K562 (cell line): ENCODE measurements around the gene CEBPB. TPM values are rescaled to one million over a fixed set of nuclear protein-coding genes. Genes with fewer than 3 reads are reported as not detected.

Experiments
- ATAC-seq: fragments of 200-7000 bp; cut with Tn5 transposase; 3 replicates; pipeline ENCODE4 v1.9.1; 2020; ENCODE audit warnings: moderate library complexity
- BruUV-seq: library from RNA; stranded (reverse); fragments of 400-500 nt; replicated peaks from 2 replicates; lab custom pipeline; 2021; lab: Mats Ljungman, UMichigan
- CTCF ChIA-PET: fragments of 300-600 bp; formaldehyde crosslinking; extraction: SDS; loops from one replicate; lab custom pipeline; 2021; ENCODE audit warnings: low intra/inter-chr PET ratio; lab: Yijun Ruan, JAX
- POLR2A ChIA-PET: fragments of 300-600, 350-650 bp; sonication (Branson Sonifier 250); formaldehyde crosslinking; extraction: SDS; loops from one replicate; lab custom pipeline; 2021; ENCODE audit warnings: antibody characterized with exemption, inconsistent platforms; lab: Yijun Ruan, JAX
- DNase-seq, 4 experiments: peaks; one replicate each; pipeline versions ENCODE4 v3.0.0 to v3.0.0-alpha.2; 2011 to 2018; ENCODE audit warnings: low spot score in 3 of 4, mixed read lengths in 3 of 4; ENCODE audit errors: extremely low read depth in 1 of 4
- FAIRE-seq: peaks from 2 replicates; lab custom pipeline; 2011; peaks lifted over from hg19 to GRCh38; lab: Jason Lieb, UNC
- H2AFZ ChIP-seq: 2 replicates; pipeline ENCODE4 v1.6.0; 2011; ENCODE audit warnings: low read depth, low read length, control low read depth, inconsistent platforms
- H3K27ac ChIP-seq: fragments of 200-600 bp; 3 replicates; pipeline ENCODE4 v1.8.0; 2011; ENCODE audit warnings: low read depth, mild to moderate bottlenecking, control low read depth, inconsistent platforms, low read length, moderate library complexity, mixed read lengths; ENCODE audit errors: extremely low read depth
- H3K27me3 ChIP-seq, 2 experiments: fragments of 300-600 bp in 1 of 2; 2 replicates in 1 of 2; 3 replicates in 1 of 2; pipeline versions ENCODE4 v1.6.0 to v1.8.0; 2011; ENCODE audit warnings: inconsistent platforms in 2 of 2, low read length in 2 of 2, mild to moderate bottlenecking in 1 of 2, mixed read lengths in 1 of 2, moderate library complexity in 1 of 2; ENCODE audit not compliant: control insufficient read depth in 2 of 2, insufficient read depth in 2 of 2
- H3K36me3 ChIP-seq: fragments of 300-600 bp; 3 replicates; pipeline ENCODE4 v1.8.0; 2011; ENCODE audit warnings: mild to moderate bottlenecking, low read length, inconsistent platforms; ENCODE audit not compliant: control insufficient read depth, insufficient read depth
- H3K4me1 ChIP-seq, 2 experiments: fragments of 200-600 bp in 1 of 2; replicated peaks in 1 of 2; 2 replicates in 1 of 2; 3 replicates in 1 of 2; pipeline versions ENCODE4 v1.5.1 to v1.8.0; 2011; ENCODE audit warnings: inconsistent platforms in 2 of 2, low read length in 2 of 2, mild to moderate bottlenecking in 1 of 2, mixed read lengths in 1 of 2, moderate library complexity in 1 of 2; ENCODE audit not compliant: control insufficient read depth in 2 of 2, insufficient read depth in 2 of 2
- H3K4me2 ChIP-seq: 2 replicates; pipeline ENCODE4 v1.6.1; 2011; ENCODE audit warnings: low read length, control low read depth, inconsistent platforms, mixed read lengths; ENCODE audit not compliant: insufficient read depth
- H3K4me3 ChIP-seq: fragments of 200-600 bp; sonication (generic), shearing (Covaris generic); 2 replicates; pipeline ENCODE4 v1.5.1; 2016; ENCODE audit warnings: control low read depth, inconsistent platforms
- H3K79me2 ChIP-seq: fragments of 200-600 bp; 3 replicates; pipeline ENCODE4 v1.8.0; 2011; ENCODE audit warnings: low read length, inconsistent platforms; ENCODE audit not compliant: control insufficient read depth, insufficient read depth
- H3K9ac ChIP-seq, 2 experiments: 2 replicates each; pipeline versions ENCODE4 v1.6.0 to v1.6.1; 2011; ENCODE audit warnings: low read depth in 2 of 2, low read length in 2 of 2, control low read depth in 1 of 2, inconsistent platforms in 1 of 2, mild to moderate bottlenecking in 1 of 2, mixed read lengths in 1 of 2; ENCODE audit not compliant: insufficient read depth in 1 of 2
- H3K9me1 ChIP-seq: one replicate; pipeline ENCODE4 v1.6.0; 2011; ENCODE audit warnings: inconsistent platforms, mild to moderate bottlenecking, low read length, moderate library complexity; ENCODE audit not compliant: control insufficient read depth, insufficient read depth
- H3K9me3 ChIP-seq: replicated peaks from 2 replicates; pipeline ENCODE4 v1.5.1; 2011; ENCODE audit warnings: low read depth, low read length, inconsistent platforms; ENCODE audit not compliant: control insufficient read depth, insufficient read depth
- H4K20me1 ChIP-seq: replicated peaks from 2 replicates; pipeline ENCODE4 v1.6.1; 2011; ENCODE audit warnings: low read length, inconsistent platforms, mixed read lengths; ENCODE audit not compliant: control insufficient read depth, insufficient read depth
- ADNP ChIP-seq: fragments of 200-800 bp; sonication (Bioruptor generic); IDR thresholded peaks from 2 replicates; pipeline ENCODE4 v1.6.1; 2016; ENCODE audit warnings: missing genetic modification characterization, missing compliant biosample characterization
- BCOR ChIP-seq: fragments of 450-650 bp; IDR thresholded peaks from 2 replicates; pipeline ENCODE4 v1.6.1; 2016
- CBX3 ChIP-seq, 2 experiments: IDR thresholded peaks; 1 replicate in 1 of 2; 2 replicates in 1 of 2; pipeline ENCODE4 v1.6.1; 2012; ENCODE audit warnings: inconsistent platforms in 2 of 2, low read length in 2 of 2, borderline replicate concordance in 1 of 2, control low read depth in 1 of 2
- HDAC2 ChIP-seq: fragments of 450-650 bp; IDR thresholded peaks from 2 replicates; pipeline ENCODE4 v1.6.1; 2016; ENCODE audit warnings: mild to moderate bottlenecking
- KDM1A ChIP-seq, 2 experiments: fragments of 450-650 bp; IDR thresholded peaks; 2 replicates each; pipeline ENCODE4 v1.6.1; 2016; ENCODE audit warnings: mild to moderate bottlenecking in 2 of 2
- MCM2 ChIP-seq: fragments of 450-650 bp; IDR thresholded peaks from 2 replicates; pipeline ENCODE4 v1.6.1; 2017; ENCODE audit warnings: low read depth, mild to moderate bottlenecking
- NR3C1 ChIP-seq: sonication (generic); formaldehyde crosslinking; IDR thresholded peaks from 2 replicates; pipeline ENCODE4 v1.8.1; 2022; ENCODE audit warnings: missing genetic modification reagents
- PHF20 ChIP-seq: fragments of 450-650 bp; IDR thresholded peaks from 2 replicates; pipeline ENCODE4 v1.6.1; 2018; ENCODE audit not compliant: partially characterized antibody
- RBM25 ChIP-seq: fragments of 200-400 bp; formaldehyde crosslinking; IDR thresholded peaks from 2 replicates; pipeline ENCODE4 v1.6.1; 2018; ENCODE audit warnings: low read length, low read depth, moderate library complexity; ENCODE audit not compliant: severe bottlenecking
- RCOR1 ChIP-seq, 2 experiments: IDR thresholded peaks; 2 replicates each; pipeline ENCODE4 v1.6.1; 2012; ENCODE audit warnings: low read depth in 2 of 2, low read length in 2 of 2, borderline replicate concordance in 1 of 2, improper control_type of control experiment in 1 of 2
- SMARCA5 ChIP-seq: fragments of 450-650 bp; IDR thresholded peaks from 2 replicates; pipeline ENCODE4 v1.6.1; 2016
- TAF7 ChIP-seq: fragments of 450-650 bp; IDR thresholded peaks from 2 replicates; pipeline ENCODE4 v1.6.1; 2016; ENCODE audit warnings: missing genetic modification characterization, missing compliant biosample characterization
- THAP12 ChIP-seq: fragments of 250-450 bp; sonication (Bioruptor Pico); IDR thresholded peaks from 2 replicates; pipeline ENCODE4 v1.9.0; 2021; ENCODE audit warnings: mild to moderate bottlenecking, inconsistent platforms
- ZFP36 ChIP-seq: fragments of 150-350 bp; IDR thresholded peaks from 2 replicates; pipeline ENCODE4 v1.6.1; 2018; ENCODE audit warnings: low read length, low read depth; ENCODE audit not compliant: partially characterized antibody
- WGBS: fragments of 100-300 bp; shearing (Covaris generic); methylation state at CpG from one replicate; pipeline ENCODE4 v1.1.6; 2016; ENCODE audit warnings: low coverage, mixed read lengths; ENCODE audit not compliant: insufficient coverage; ENCODE audit errors: missing lambda C conversion rate; 5-methylcytosine and 5-hydroxymethylcytosine counted together
- in situ Hi-C: fragments of 300-500 bp; cut with MboI; formaldehyde crosslinking; loops from 4 replicates; pipeline ENCODE4 v1.15.0; 2018; ENCODE audit warnings: inconsistent platforms, mixed read lengths
- intact Hi-C: fragments of 100-400 bp; cut with micrococcal nuclease; formaldehyde crosslinking; loops from 2 replicates; pipeline ENCODE4 v1.14.2; 2022
- polyA plus RNA-seq, 8 experiments: library from polyadenylated mRNA; depleted of rRNA in 4 of 8; stranded (reverse) in 5 of 8; unstranded in 3 of 8; fragments of >200 nt; fragmentation: Nextera tagmentation in 2 of 8; fragmentation: Illumina TruSeq in 1 of 8; extraction: Ambion mirVana in 2 of 8; extraction: Trizol in 1 of 8; gene quantifications; 2 replicates each; pipeline versions ENCODE4 v1.2.1 to v1.2.3, GENCODE V29; 2011 to 2014; ENCODE audit warnings: inconsistent platforms in 1 of 8, missing spikeins in 1 of 8
- total RNA-seq, 7 experiments: library from RNA; depleted of rRNA in 6 of 7; stranded (reverse); fragments of >200 nt in 6 of 7; fragmentation: Illumina TruSeq in 2 of 7; extraction: Trizol in 2 of 7; gene quantifications; 2 replicates each; pipeline versions ENCODE4 v1.2.1 to v1.2.3, GENCODE V29; 2011 to 2021; ENCODE audit warnings: low replicate concordance in 1 of 7
- TF ChIP-seq, protein P1 (sequence below): fragments of 450-650 bp; IDR thresholded peaks from 2 replicates; pipeline ENCODE4 v1.6.1; 2014; ENCODE audit warnings: low read depth, mild to moderate bottlenecking, moderate library complexity, borderline replicate concordance

Gene CEBPB
- total and polyA plus RNA-seq, 9 of the 15 experiments (the other 6 are each of a cell fraction or from before 2014, with no cell fraction given), result 1.2 to 72.6 (median 7.8) TPM

DNA sequence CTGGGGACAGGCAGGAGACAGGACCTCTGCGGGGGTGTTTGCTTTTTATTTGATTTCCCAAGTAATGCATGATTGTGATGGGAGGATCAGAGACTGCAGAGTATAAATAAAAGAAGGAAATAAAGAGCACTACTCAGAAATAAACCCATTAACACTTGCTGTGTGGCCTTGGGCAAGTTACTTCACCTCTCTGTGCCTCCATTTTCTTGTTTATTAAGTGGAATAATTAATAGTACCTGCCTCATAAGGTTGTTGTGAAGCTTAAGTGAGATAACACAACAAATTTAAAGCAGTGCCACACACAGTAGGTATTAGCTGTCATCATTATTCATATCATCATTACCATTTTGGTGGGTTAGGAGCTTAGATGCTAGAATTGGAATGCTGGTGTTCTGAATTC is 8.1 kb downstream of the CEBPB start:
- BruUV-seq, result no TSS peak
- Histone ChIP-seq H3K27me3 (no peaks in the 10 kb centered on the region), H3K4me2 (no peak overlapping the region), H3K4me3 (no peak overlapping the region), H3K9ac (no peak overlapping the region), H3K9me1 (peaks cover 12% of the 10 kb centered on the region), H2AFZ (no peak overlapping the region), H3K27ac (no peak overlapping the region), H4K20me1 (peaks cover 10% of the 10 kb centered on the region; the same call in 1 of the 2 replicates), H3K79me2 (peaks cover 14% of the 10 kb centered on the region), H3K9me3 (no peaks in the 10 kb centered on the region; the same call in 1 of the 2 replicates), H3K36me3 (peaks cover 12% of the 10 kb centered on the region), H3K4me1 (peaks cover 36 to 50% of the 10 kb centered on the region in 2 experiments)
- FAIRE-seq (no peak), DNase-seq (no peak), ATAC-seq (no peak)
- WGBS, result 88% methylated on average over 1 of the region's 1 CpG
- in situ Hi-C loops, result no loop called here
- intact Hi-C loops, result no loop called here
- ChIA-PET POLR2A (interaction anchor here (0.6 to 1.7 kb wide), 5 partner anchors 14 to 760 kb away, joined by 3 to 6 read pairs (median 3); partner anchors contain the start of genes DPM1 and MOCS3), CTCF (no interaction called here)
- TF ChIP-seq SMARCA5 (peak; percentile 33; the same call in 1 of the 2 replicates), MCM2 (no peak), HDAC2 (peak; percentile 67), RBM25 (peak; percentile 96), BCOR (peak; percentile 95), TAF7 (tag) (no peak), KDM1A (IDR thresholded peaks at IDR 0.05) (peak; percentile 69 to 81), ADNP (tag) (peak; percentile 78), NR3C1 (CRISPR knock-in tag) (no peak), RCOR1 (IDR thresholded peaks at IDR 0.05; ENCODE audit: borderline replicate concordance in 1 of 2, low read depth in 2 of 2, low read length in 2 of 2) (peak in 1 of 2 experiments; percentile 51; a peak in 1 of 4 replicates), PHF20 (peak; percentile 48), CBX3 (IDR thresholded peaks at IDR 0.05; ENCODE audit: borderline replicate concordance in 1 of 2, low read length in 2 of 2) (peak in 1 of 2 experiments; percentile 57; a peak in 1 of 3 replicates), THAP12 (CRISPR knock-in tag) (no peak), ZFP36 (peak; percentile 79)
- TF ChIP-seq, protein P1, sequence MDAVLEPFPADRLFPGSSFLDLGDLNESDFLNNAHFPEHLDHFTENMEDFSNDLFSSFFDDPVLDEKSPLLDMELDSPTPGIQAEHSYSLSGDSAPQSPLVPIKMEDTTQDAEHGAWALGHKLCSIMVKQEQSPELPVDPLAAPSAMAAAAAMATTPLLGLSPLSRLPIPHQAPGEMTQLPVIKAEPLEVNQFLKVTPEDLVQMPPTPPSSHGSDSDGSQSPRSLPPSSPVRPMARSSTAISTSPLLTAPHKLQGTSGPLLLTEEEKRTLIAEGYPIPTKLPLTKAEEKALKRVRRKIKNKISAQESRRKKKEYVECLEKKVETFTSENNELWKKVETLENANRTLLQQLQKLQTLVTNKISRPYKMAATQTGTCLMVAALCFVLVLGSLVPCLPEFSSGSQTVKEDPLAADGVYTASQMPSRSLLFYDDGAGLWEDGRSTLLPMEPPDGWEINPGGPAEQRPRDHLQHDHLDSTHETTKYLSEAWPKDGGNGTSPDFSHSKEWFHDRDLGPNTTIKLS, result no peak
